Measurements from ENCODE around the gene COQ8A.

GRCh38 chr1:226946285-226946684 is 6.2 kb downstream of the COQ8A start:
- TF ChIP-seq CTCF (IDR thresholded peaks at IDR 0.05) (no peak), POLR2A (IDR thresholded peaks at IDR 0.05) (no peak)

All from adrenal gland (tissue), 5 donors.